ENCODE data around the gene HNRNPM.
A peak's percentile ranks its signal among the peaks of the same experiment; 100 is the strongest.

Gene HNRNPM

GRCh38 chr19:8412783-8413628 lies 31.8 kb upstream of the HNRNPM start, which contains the start of gene MARCHF2:
Gene MARCHF2 (plus strand): TSS chr19:8413305. CDS start chr19:8421841, 8,536 bp downstream.
- Histone ChIP-seq H3K4me3 (replicated peaks; ENCODE audit: insufficient read depth, low read length) (peak within 1 kb of the TSS; percentile 54), H3K27me3 (ENCODE audit: insufficient read depth, poor library complexity, severe bottlenecking) (no peaks in the 10 kb centered on the region), H3K27ac (replicated peaks) (no peak within 1 kb of the TSS)
- DNase-seq (ENCODE audit: low read depth in 1 of 2, low spot score in 1 of 2) = peak; percentile 91 to 95
- TF ChIP-seq CTCF (IDR thresholded peaks at IDR 0.05; ENCODE audit: insufficient read depth, low read length) (peak; percentile 34), SPI1 (IDR thresholded peaks at IDR 0.05; ENCODE audit: borderline replicate concordance, low read depth) (no peak)

- H3K27me3 ChIP-seq (ENCODE audit: insufficient read depth, poor library complexity, severe bottlenecking) = no peaks in the 10 kb centered on the region
- DNase-seq (ENCODE audit: low read depth in 1 of 2, low spot score in 1 of 2) = no peak
- no peak overlapping the region for H3K27ac ChIP-seq (replicated peaks)
- TF ChIP-seq GABPA (IDR thresholded peaks at IDR 0.05; ENCODE audit: low read depth) = no peak
- H3K4me3 ChIP-seq (replicated peaks; ENCODE audit: insufficient read depth, low read length) = peak overlapping the region; percentile 54
Measured at GRCh38 chr19:8413629-8413995, 31.2 kb upstream of the HNRNPM start.

GRCh38 chr19:8416796-8417195 lies 28.0 kb upstream of the HNRNPM start:
- Histone ChIP-seq H3K27ac (replicated peaks) (no peak overlapping the region), H3K4me3 (replicated peaks; ENCODE audit: insufficient read depth, low read length) (no peak overlapping the region), H3K27me3 (ENCODE audit: insufficient read depth, poor library complexity, severe bottlenecking) (no peaks in the 10 kb centered on the region)
- TF ChIP-seq REST (IDR thresholded peaks at IDR 0.05; ENCODE audit: insufficient replicate concordance, low read depth) = no peak
- no peak for DNase-seq (ENCODE audit: low read depth in 1 of 2, low spot score in 1 of 2)

GRCh38 chr19:8421484-8422461 lies 23.0 kb upstream of the HNRNPM start:
- DNase-seq (ENCODE audit: low read depth in 1 of 2, low spot score in 1 of 2) = no peak
- no peak overlapping the region for H3K27ac ChIP-seq (replicated peaks)
- TF ChIP-seq POLR2AphosphoS5 (IDR thresholded peaks at IDR 0.05; ENCODE audit: low read depth) (no peak), GABPA (IDR thresholded peaks at IDR 0.05; ENCODE audit: low read depth) (no peak), SPI1 (IDR thresholded peaks at IDR 0.05; ENCODE audit: borderline replicate concordance, low read depth) (no peak), REST (IDR thresholded peaks at IDR 0.05; ENCODE audit: insufficient replicate concordance, low read depth) (no peak), CTCF (IDR thresholded peaks at IDR 0.05; ENCODE audit: insufficient read depth, low read length) (no peak)
- H3K27me3 ChIP-seq (ENCODE audit: insufficient read depth, poor library complexity, severe bottlenecking) = no peaks in the 10 kb centered on the region
- H3K4me3 ChIP-seq (replicated peaks; ENCODE audit: insufficient read depth, low read length) = no peak overlapping the region

Measured in HL-60 (cell line).